HG02852 (cell line): ENCODE measurements around the gene ERP27.

Experiments
- ATAC-seq: cut with Tn5 transposase; IDR thresholded peaks from one replicate; pipeline ENCODE4 v1.9.1; 2021; ENCODE audit warnings: mild to moderate bottlenecking, moderate library complexity; ENCODE audit not compliant: unreplicated experiment

ERP27 gene

DNA sequence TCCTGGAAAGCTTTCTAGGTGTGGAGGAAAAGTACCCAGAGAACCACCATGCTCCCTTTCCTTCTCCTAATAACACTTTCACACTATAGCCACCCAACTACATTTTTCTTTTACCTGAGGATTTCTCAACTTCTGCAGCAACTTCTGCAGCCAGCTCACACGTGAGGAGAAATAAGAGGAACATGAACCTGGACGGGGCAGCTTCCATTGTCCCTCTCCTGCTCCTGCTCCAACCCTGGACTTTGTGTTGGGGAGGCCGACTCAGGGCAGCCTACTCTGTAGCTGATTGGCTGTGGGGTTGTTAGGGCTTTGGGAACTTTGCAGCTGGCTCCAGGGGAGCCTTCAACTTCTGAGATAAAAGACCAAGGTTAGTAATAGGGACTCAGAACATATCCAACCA is at the start of gene ERP27:
ERP27 (minus strand) TSS at position 237 of the 400 bp plus-strand sequence; CDS start at position 208, 29 bp downstream.
- ATAC-seq = no peak

DNA sequence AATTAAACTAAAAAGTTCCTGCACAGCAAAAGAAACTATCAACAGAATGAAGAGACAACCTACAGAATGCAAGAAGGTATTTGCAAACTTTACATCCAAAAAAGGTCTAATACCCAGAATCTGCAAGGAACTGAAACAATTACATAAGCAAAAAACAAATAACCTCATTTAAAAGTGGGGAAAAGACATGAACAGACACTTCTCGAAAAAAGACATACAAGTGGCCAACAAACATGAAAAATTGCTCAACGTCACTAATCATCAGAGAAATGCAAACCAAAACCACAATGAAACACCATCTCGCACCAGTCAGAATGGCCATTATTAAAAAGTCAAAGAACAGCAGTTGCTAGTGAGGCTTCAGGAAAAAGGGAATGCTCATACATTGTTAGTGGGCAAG is 49.7 kb upstream of the ERP27 start:
- no peak for ATAC-seq

DNA sequence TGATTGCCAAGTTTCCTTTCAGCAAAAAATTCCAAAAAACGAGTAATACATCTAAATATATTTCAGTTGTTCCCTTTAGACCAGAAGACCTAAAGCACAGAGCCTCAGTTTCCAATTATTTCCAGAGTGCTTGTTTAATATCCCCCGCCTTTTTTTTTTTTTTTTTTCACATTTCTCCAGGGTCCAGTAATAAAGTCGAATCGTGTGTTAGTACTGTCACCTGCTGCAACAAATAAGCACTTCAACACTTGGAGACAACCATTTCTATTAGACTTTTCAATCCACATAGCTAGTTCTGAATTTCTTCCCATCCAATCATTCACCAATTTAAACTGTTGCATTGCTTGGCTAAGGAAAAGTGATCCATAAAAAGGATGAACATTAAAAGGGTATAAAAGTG is 48.1 kb upstream of the ERP27 start:
- ATAC-seq = no peak

DNA sequence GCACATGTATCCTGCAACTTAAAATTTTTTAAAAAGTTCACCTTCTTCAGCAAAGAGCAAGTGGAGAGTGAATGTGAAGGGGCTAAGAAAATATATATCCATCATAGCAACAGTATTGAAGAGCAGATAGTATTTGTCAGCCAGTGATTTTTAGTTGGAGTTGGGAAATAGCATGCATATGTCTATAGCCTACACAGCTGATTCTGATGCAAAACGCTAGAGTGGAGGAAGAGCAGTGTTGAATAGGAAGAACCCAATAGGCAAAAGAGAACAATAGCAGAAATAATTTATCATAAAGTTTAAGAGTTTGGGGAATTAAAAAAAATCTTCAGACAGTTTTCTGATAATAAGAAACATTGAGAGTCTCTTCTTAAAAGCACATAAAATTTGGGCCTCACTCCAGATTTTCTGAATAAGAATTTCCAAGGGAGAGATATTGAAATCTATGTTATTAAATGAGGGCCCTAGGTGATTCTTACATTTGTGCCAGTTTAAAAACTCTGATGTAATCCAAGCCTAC is 46.5 kb upstream of the ERP27 start:
- no peak for ATAC-seq

DNA sequence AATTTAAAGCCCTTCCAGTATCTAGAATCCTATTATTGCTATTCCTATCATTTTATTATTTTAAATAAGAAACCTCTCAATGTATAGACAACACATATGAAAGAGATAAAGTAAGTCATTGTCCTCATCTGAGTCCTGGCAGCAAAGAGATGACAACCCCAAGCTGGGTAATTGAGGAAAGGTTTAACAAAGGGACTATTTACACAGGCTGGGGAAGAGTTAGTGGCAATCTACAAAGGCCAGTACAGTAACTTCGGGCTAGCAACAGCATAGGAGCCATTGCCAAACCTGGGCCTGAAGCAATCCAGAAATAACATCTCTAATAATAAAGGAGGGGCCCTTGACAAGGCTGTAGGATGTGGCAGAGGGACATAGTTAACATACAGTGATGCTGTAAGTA is 45.7 kb upstream of the ERP27 start:
- no peak for ATAC-seq

DNA sequence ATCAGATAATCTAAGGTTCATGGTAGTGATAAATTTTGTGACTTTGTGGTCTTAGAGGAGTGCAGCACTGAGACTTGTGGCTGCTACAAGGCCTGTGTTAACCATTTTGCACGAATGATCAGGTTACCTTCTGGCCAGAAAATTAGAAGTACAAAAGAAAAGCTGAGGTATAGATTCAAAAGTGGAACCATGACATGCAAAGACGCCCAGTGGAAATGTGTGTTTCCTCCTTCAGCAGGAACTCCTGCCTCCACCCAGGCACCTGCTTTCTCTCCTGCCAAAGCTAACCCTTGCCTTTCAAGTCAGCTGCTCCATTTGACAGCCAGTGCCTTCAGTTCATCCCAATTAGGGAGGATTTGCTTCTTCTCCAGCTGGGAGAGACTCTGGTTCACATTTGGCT is 44.7 kb upstream of the ERP27 start:
- ATAC-seq = peak; percentile 66

DNA sequence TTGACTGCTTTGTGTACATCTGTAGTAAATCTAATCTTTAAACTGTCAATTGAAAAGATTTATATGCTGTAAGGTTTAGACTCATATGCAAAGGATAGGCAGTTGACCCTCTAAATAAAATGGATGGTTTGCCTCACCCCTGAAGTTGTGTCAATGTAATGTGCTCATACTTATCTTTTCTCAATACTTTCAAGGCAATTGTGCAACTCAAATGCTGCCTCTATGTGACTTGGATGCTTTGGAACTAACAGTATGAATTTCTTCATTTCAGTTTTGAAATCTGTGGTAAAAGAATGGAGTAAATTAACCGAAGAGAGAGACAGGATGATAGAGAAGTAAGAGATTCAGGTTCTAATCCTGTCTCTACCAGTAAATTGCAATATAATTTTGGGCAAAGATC is 44.2 kb upstream of the ERP27 start:
- no peak for ATAC-seq

DNA sequence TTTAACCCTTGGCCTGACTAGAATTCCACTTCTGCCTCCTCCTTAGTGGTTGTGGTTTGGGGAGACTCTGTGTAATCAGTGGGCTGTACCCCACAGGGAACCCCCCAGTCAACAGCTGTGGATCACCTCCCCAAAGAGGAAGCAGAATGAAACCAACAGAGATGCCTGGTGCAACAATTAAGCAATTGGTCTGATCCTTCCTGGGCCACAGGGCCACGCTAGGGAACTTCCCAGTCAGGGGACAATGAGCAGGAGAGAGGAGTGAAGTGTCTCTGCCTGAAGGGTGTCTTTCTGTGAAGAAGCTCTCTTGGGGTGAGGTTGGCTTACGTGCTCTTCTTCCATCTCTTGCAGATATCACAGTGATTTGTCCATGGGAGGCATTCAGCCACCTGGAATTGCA is 42.7 kb upstream of the ERP27 start:
- no peak for ATAC-seq

DNA sequence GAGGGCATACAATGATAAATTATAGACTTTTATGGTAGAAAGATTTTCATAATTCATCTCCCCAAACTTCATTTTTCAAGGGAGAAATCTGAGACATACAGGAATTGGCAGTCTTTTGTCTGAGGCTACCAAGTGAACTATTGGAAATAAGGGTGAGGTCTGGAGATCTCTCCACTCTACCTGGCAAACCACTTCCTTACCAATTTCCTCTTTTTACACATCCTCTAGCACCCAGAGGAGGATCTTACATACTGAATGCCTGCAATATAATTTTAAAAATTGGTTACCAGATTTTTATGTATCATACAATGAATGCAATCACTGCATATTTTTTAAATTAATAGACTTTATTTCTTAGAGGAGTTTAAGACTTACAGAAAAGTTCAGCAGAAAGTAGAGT is 41.1 kb upstream of the ERP27 start:
- ATAC-seq = no peak

DNA sequence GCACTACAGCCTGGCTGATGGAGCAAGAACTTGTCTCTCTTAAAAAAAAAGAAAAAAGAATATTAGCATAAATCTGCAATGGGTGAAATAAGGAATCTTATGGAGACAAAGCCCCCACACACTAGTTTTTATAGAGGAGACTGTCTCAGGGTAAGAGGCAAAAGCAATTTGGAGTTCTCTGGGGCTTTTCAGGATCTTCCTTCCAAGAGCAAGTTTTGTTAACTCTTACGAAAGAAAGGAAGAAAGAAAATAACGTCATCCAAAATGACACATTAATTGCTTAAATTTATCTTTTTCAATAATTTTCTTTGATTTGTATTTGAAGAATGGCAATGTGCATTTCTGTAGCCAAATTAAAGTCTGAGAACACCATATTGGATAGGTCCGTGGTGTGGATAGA is 38.3 kb upstream of the ERP27 start:
- no peak for ATAC-seq

DNA sequence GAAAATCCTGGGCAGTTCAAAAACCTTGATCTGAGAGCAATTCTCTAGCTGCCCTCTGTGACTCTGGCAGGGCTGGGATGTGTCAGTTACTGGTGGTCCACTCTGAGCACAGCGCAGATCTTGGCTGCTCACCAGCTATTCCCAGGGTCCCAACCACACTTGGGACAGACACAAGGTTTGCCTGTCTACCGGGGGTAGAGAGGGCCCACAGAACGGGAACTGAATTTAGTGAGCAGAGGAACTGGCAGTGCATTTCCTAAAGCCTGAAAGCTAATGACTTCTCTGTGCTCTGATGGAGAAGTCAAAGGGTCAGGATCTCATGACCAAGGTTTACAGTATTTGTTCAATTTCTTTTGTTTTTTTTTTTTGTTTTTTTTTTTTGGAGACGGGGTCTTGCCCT is 37.1 kb upstream of the ERP27 start:
- ATAC-seq = no peak

DNA sequence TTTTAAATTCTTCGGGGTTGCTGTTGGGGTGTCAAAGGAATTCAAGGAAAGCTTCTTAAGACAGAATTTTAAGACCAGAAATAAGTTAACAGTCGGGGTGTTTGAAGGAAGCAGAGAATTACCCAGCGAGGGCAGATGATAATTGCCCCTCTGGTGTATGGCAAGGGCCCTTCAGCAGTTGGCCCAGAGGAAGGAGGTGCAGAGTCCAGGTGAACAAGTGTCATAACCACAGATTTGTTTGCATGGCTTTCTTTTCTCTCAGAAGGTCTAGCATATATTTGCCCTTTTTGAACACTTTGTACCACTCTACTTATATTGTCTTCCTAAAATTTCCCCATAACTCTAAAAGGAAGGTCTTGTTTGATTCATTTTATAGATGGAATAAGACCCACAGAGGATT is 36.3 kb upstream of the ERP27 start:
- ATAC-seq = no peak

DNA sequence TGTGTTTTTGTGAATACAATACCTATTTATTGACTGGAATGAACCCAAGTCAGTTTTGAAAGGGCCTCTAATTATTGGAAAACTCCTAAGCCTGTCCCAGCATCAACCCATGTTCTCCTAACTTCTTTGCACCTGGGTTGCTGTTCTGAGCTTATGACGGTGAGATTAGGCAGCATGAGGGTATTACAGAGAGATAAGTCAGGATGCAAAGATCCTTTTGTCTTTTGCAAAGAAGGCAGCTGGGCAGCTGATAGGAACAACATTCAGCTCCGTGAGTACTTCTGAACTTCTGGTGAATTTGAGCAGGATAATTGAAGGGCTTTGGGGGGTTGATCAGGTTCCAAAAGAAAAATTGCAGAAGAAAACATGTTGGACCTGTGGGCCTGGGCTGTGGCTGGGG is 34.5 kb upstream of the ERP27 start, which contains the start of gene PDE6H:
PDE6H (plus strand) TSS at position 227 of the 400 bp plus-strand sequence. CDS start 4,971 bp downstream, outside the sequence.
- no peak for ATAC-seq

DNA sequence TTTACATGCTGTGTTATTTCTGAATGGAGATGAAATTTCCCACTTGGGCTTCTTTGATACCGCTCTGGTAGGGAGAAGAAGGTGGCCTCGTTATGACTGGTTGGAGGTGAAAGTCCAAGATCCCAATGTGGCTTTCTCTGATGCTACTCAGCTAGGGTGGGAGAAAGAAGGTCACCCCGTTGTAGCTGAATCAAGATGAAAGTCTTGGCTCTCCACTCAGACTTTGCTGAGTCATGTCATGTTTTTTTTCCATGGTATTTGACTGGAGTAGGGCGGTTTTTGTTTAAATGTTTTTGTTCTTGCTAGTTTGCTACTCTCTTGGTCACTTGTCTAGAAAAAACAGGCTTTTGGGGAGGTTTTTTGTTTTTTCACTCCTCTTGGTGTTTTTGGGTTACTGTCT is 32.1 kb upstream of the ERP27 start:
- ATAC-seq = no peak

DNA sequence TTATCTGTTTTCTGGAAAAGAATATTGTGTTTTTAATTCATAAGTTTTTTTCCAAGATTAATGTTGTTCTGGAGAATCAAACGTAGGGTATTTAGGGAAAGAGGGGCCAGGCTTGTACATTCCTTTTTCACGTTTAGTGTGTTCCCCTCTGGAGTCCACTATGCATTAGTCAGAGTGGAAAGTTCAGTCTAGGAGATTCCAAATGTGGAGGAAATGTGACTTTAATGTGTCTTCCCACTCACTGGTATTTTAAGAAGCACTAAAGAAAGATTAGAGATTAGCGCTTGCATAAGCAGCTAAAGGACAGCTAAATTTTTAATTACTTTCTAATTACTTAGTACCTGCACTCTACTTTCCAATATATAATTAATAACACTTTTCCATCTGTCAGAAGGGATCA is 30.1 kb upstream of the ERP27 start:
- ATAC-seq = no peak

DNA sequence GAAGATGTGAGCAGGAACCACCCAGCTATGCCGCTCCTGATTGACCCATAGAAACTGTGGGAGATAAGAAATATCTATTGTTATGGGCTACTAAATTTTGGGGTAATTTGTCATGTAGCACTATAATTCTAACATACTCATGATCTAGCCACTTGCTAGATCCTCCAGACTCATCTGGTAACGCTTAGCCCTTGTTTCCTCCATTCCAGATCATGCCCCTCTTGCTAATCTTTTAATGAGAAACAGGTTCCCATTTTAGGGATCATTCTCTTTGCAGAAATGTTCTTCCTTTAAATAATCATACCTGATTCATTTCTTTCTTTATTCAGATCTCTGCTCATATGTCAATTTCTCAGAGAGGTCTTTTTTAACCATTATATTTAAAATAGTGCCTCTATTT is 26.9 kb upstream of the ERP27 start:
- no peak for ATAC-seq

DNA sequence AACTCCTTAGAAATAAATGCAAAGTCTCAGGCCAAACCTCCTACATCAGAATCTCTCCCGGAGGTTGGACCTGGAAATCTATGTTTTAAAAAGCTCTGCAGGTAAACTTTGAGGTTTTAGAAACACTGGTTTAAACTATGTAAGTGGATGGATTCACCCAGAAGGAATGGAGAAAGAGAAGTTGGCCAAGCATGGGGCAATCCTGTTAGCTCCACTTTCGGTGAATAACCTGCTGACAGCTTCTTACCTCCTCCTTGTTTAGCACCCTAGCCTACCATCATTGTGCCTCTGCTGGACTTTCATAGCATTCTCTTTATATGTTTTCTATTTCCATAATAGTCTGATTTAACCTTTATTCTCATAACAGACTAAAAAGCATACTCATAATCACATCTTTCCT is 26.1 kb upstream of the ERP27 start:
- ATAC-seq = no peak

DNA sequence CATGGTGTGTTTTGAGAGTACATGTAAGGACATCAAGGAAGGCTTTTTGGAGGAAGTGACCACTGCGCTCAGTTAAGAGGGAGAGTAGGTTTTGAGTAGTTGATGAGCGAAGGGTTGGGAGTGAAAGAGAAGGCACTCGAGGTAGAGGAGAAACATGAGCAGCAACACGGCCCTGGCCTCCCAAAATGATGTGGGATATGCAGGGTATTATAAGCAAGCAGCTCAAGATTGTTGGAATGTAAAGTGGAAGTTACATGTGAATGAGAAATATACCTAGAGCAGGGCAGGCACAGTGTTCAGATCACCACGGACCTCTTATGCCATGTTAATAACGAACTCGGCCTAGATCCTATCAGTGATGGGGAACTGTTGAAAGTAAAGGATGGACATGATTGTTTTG is 25.2 kb upstream of the ERP27 start:
- no peak for ATAC-seq

DNA sequence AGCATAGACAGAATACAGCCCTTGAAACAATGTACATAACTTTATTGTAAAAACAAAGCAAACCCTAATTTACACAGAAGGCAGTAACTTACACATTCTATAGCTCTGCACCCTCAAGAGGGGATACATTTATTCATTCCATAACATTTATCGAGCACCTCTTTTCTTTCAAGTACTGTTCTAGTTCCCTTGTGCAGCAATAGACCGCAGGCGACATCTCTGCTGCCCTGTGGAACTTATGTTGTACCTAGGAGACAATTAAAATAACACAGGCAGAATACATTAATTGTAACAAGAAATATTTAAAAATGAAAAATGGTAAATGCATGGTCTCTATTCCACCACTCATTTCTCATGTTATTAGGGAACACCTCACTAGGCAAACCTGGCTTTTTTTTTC is 24.5 kb upstream of the ERP27 start:
- ATAC-seq = no peak

DNA sequence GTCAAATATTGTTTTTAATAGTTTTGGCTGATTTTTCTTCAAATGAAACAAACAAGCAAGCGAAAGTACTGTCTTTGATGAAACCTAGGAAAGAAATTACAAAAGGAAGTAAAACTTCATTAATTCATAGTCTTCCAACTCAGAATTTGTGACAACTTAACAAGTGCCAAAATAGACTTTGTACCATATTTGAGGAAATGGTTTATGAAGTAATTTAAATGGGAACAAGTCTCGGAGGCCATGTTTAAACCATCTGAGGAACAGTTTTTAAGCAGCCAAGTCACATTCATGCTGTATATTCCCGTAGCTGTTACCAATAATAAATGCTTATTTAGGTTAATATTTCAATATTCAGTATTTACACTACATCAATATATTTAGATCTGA is 23.8 kb upstream of the ERP27 start:
- ATAC-seq = no peak

DNA sequence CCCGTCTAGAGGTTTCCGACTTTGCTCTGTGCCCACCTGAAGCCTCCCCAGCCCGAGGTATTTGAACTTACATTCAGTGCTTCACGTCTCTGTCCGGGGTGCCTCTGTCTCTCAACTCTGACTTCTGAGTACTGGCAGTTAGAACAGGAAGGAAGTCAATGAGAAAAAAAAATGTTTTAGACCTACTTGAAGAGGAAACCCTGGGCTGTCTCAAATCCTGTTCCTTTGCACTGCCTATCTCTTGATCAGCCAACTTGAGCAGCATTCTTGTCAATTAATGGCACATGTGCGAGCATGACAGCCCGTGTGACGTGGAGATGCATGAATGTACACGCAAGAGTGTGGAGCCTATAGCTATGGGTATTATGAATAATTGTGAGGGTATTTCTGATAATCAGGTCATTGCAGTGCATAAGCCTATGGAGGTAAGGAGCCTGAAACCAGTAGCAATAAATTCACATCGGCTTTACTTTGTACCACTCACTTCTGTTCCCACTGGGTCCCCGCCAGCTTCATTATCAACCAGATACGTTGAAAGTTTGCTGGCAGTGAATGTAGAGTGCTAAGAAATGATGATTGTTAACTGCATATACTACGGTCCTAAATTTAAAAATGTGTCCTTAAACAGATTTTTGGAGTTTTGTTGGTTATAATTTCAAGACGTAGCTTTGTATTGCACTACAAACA is 23.3 kb upstream of the ERP27 start, which contains the start of gene ARHGDIB:
ARHGDIB (minus strand) TSS at position 136 of the 687 bp plus-strand sequence. CDS start 10,889 bp downstream, outside the sequence.
- peak; percentile 63 for ATAC-seq

DNA sequence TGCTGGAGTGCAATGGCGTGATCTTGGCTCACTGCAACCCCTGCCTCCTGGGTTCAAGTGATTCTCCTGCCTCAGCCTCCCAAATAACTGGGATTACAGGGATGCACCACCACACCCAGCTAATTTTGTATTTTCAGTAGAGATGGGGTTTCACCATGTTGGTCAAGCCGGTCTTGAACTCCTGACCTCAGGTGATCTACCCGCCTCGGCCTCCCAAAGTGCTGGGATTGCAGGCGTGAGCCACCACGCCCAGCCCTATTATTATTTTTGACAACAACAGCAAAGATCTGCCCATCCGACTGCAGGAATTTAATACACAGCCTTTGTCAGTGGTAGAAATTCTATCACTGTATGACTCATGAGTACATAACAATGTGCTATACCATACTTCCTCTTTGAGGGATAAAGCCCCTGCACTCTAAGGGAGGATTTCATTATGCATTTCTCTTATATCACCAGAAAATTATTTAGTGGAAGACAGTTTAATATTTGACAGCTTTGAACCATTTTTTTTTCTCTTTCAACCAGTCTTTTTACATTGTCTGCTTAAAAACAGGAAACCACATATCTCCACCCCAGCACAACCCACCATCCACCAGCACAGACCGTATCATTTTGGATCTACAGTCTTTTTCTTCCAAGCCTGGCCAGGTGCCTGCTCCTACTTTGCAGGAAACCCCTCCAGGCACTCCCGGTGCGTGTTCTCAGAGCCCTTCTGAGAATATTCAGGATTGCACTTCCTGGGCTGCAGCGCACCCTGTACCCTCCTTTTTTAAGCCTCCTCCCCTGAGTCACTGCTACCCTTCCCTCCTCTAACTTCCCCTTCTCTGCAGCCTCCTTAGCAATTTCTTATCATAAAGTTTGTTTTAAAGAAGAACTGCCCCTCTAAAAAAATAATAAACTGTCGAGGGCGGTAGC is 22.5 kb upstream of the ERP27 start:
- ATAC-seq = peak; percentile 34
